PC-3 (cell line): Measurements from ENCODE around the gene ACTR10. TPM values are rescaled to one million over a fixed set of nuclear protein-coding genes. Genes with fewer than 3 reads are reported as not detected.

Experiments used
- ATAC-seq: fragments of 200-7000 bp; cut with Tn5 transposase; 2 replicates; pipeline ENCODE4 v1.9.1; 2020; ENCODE audit warnings: mild to moderate bottlenecking, moderate library complexity
- Bru-seq: library from RNA; stranded (reverse); fragments of 400-500 nt; gene quantifications from one replicate; lab custom pipeline; 2021; lab: Mats Ljungman, UMichigan
- BruChase-seq, 2 experiments: library from RNA; stranded (reverse); fragments of 400-500 nt; gene quantifications; one replicate each; lab custom pipeline; 2021; lab: Mats Ljungman, UMichigan
- BruUV-seq: library from RNA; stranded (reverse); fragments of 400-500 nt; replicated peaks from 2 replicates; lab custom pipeline; 2021; lab: Mats Ljungman, UMichigan
- CTCF ChIA-PET: fragments of 300-600 bp; sonication (Branson Sonifier 250); formaldehyde crosslinking; loops from one replicate; lab custom pipeline; 2022; ENCODE audit warnings: antibody characterized with exemption; lab: Charles Lee
- POLR2A ChIA-PET: fragments of 300-600 bp; sonication (Branson Sonifier 250); formaldehyde crosslinking; loops from one replicate; lab custom pipeline; 2022; ENCODE audit warnings: antibody characterized with exemption; ENCODE audit not compliant: unreplicated experiment; lab: Charles Lee
- DNase-seq: peaks from one replicate; pipeline ENCODE4 v3.0.0-alpha.2; 2015
- H2AFZ ChIP-seq: fragments of 300-600 bp; sonication (generic); 2 replicates; pipeline ENCODE4 v1.6.0; 2016; ENCODE audit warnings: antibody characterized with exemption, low read length
- H3F3A ChIP-seq: fragments of 300-600 bp; sonication (generic); one replicate; pipeline ENCODE4 v1.6.0; 2017; ENCODE audit warnings: antibody characterized with exemption, low read length, control low read depth, mild to moderate bottlenecking; ENCODE audit not compliant: unreplicated experiment
- H3K27ac ChIP-seq: fragments of 300-600 bp; sonication (generic); 2 replicates; pipeline ENCODE4 v1.5.1; 2016; ENCODE audit warnings: mild to moderate bottlenecking, low read length
- H3K27me3 ChIP-seq: fragments of 300-600 bp; sonication (generic); 2 replicates; pipeline ENCODE4 v1.6.1; 2016; ENCODE audit warnings: low read length, mixed read lengths
- H3K36me3 ChIP-seq: fragments of 300-600 bp; sonication (generic); 2 replicates; pipeline ENCODE4 v1.6.1; 2016; ENCODE audit warnings: low read depth, mixed run types, low read length, mixed read lengths
- H3K4me1 ChIP-seq: fragments of 300-600 bp; sonication (generic); 2 replicates; pipeline ENCODE4 v1.5.1; 2016; ENCODE audit warnings: low read length; ENCODE audit not compliant: insufficient read depth
- H3K4me2 ChIP-seq: fragments of 300-600 bp; sonication (generic); 2 replicates; pipeline ENCODE4 v1.6.0; 2016; ENCODE audit warnings: low read length
- H3K4me3 ChIP-seq: fragments of 300-600 bp; sonication (generic); 2 replicates; pipeline ENCODE4 v1.5.1; 2016; ENCODE audit warnings: mild to moderate bottlenecking, low read length, mixed read lengths
- H3K79me2 ChIP-seq: fragments of 300-600 bp; sonication (generic); 2 replicates; pipeline ENCODE4 v1.6.1; 2017; ENCODE audit warnings: low read length, mixed read lengths
- H3K9ac ChIP-seq: fragments of 300-600 bp; sonication (generic); 2 replicates; pipeline ENCODE4 v1.6.0; 2016; ENCODE audit warnings: mild to moderate bottlenecking, low read length
- H3K9me2 ChIP-seq: fragments of 300-600 bp; sonication (generic); replicated peaks from 2 replicates; pipeline ENCODE4 v1.6.1; 2016; ENCODE audit warnings: mixed run types, low read length, mixed read lengths
- H3K9me3 ChIP-seq: fragments of 300-600 bp; sonication (generic); 2 replicates; pipeline ENCODE4 v1.6.1; 2016; ENCODE audit warnings: low read length, mixed read lengths
- H4K20me1 ChIP-seq: fragments of 300-600 bp; sonication (generic); 2 replicates; pipeline ENCODE4 v1.6.1; 2016; ENCODE audit warnings: low read length, mixed read lengths
- EZH2 ChIP-seq: fragments of 300-600 bp; sonication (generic); IDR thresholded peaks from one replicate; pipeline ENCODE4 v1.6.1; 2017; ENCODE audit warnings: antibody characterized with exemption, mild to moderate bottlenecking, low read length; ENCODE audit not compliant: unreplicated experiment
- EZH2phosphoT487 ChIP-seq: fragments of 300-600 bp; sonication (generic); IDR thresholded peaks from 2 replicates; pipeline ENCODE4 v1.6.1; 2018; ENCODE audit warnings: mild to moderate bottlenecking, antibody characterized with exemption, low read length, borderline replicate concordance
- intact Hi-C: fragments of 100-400 bp; cut with micrococcal nuclease; formaldehyde crosslinking; loops from 2 replicates; pipeline ENCODE4 v1.9.0; 2023
- long read RNA-seq: library from polyadenylated mRNA; unstranded; transcript quantifications from one replicate; pipeline ENCODE4 v2.0.0, GENCODE V29; 2021; ENCODE audit not compliant: unreplicated experiment
- total RNA-seq: library from RNA; depleted of rRNA; stranded (reverse); fragments of >200 nt; gene quantifications from 2 replicates; pipeline ENCODE4 v1.2.3, GENCODE V29; 2014; rRNA removed
- TF ChIP-seq, protein P1 (sequence below): fragments of 300-600 bp; sonication (generic); conservative IDR thresholded peaks from 2 replicates; pipeline ENCODE4 v1.5.1; 2017; ENCODE audit warnings: antibody characterized with exemption, low read depth, mild to moderate bottlenecking, low read length

The ACTR10 gene
- 118 and 126 TPM in 2 replicates for total RNA-seq
- Bru-seq, nascent RNA: percentile 86 among the genes with signal in this experiment
- BruChase-seq, experiment 1, labeled RNA remaining after a 6-hour chase: percentile 80 among the genes with signal in this experiment
- BruChase-seq, experiment 2, labeled RNA remaining after a 2-hour chase: percentile 85 among the genes with signal in this experiment
- long read RNA-seq, transcript ACTR10-201 (13 exons, 2,419 nt): major isoform, 222 of 274 reads
- long read RNA-seq, partial matches to known transcripts: 27 of 274 reads
- long read RNA-seq, other reads (novel, unspliced or antisense): 19 of 274 reads

DNA sequence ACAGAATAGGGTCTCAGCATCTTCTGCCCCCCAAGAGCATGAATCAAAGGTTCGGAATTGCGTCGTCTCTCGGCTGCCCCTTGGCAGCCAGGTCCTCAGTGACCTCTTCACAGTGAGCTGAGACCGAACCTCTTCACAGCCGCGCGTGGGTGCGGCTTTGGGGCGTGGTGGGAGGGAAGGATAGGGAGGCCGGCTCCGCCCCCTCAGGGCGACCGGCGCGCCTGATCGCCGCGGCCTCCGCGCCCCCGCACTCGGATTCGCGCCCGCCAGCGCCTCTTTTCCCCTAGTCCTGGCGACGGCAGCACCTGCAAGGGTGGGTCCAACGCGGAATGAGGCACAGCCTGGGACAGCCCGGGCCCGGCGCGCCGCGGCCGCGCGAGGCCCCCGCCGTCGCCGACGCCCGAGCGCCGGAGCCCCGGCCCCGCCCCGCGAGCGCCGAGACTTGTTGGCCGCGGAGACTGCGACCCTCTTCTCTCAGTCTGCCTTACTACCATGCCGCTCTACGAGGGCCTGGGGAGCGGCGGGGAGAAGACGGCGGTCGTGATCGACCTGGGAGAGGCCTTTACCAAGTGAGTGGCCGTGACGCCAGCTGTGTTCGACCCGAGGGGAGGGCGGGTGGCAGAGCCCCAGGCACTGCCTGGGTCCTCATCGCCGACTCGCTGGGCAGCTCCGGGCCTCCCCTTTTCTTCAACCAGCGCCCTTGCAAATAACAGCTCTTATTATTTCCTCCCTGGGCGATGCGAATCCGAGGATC lies at the start of gene ACTR10:
TSS of gene ACTR10 (plus strand) at position 424 of the 754 bp plus-strand sequence. CDS start at position 493, 69 bp downstream.
- Histone ChIP-seq H3K4me1 (peaks cover 15% of the 10 kb centered on the region; the same call in 1 of the 2 replicates), H3K36me3 (peaks cover 10% of the 10 kb centered on the region; the same call in 1 of the 2 replicates), H4K20me1 (no peaks in the 10 kb centered on the region), H3F3A (no peaks in the 10 kb centered on the region), H2AFZ (peak within 1 kb of the TSS; percentile 91), H3K4me2 (peak within 1 kb of the TSS; percentile 87), H3K79me2 (peaks cover 26% of the 10 kb centered on the region), H3K9me2 (no peaks in the 10 kb centered on the region), H3K27ac (peak within 1 kb of the TSS; percentile 55), H3K9me3 (no peaks in the 10 kb centered on the region), H3K9ac (peak within 1 kb of the TSS; percentile 84), H3K4me3 (peak within 1 kb of the TSS; percentile 88), H3K27me3 (peaks cover 10% of the 10 kb centered on the region; the same call in 1 of the 2 replicates)
- TF ChIP-seq EZH2phosphoT487 (no peak), EZH2 (no peak)
- TF ChIP-seq, protein P1, sequence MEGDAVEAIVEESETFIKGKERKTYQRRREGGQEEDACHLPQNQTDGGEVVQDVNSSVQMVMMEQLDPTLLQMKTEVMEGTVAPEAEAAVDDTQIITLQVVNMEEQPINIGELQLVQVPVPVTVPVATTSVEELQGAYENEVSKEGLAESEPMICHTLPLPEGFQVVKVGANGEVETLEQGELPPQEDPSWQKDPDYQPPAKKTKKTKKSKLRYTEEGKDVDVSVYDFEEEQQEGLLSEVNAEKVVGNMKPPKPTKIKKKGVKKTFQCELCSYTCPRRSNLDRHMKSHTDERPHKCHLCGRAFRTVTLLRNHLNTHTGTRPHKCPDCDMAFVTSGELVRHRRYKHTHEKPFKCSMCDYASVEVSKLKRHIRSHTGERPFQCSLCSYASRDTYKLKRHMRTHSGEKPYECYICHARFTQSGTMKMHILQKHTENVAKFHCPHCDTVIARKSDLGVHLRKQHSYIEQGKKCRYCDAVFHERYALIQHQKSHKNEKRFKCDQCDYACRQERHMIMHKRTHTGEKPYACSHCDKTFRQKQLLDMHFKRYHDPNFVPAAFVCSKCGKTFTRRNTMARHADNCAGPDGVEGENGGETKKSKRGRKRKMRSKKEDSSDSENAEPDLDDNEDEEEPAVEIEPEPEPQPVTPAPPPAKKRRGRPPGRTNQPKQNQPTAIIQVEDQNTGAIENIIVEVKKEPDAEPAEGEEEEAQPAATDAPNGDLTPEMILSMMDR: no peak
- intact Hi-C loops: loop anchor here (1.0 to 2.0 kb wide), 4 partner anchors 44 to 99 kb away; partner anchors contain the start of genes ARID4A, ARMH4 and PSMA3
- ATAC-seq: peak; percentile 94
- peak; percentile 99 for DNase-seq
- POLR2A ChIA-PET: interaction anchor here (0.5 to 1.5 kb wide), 3 partner anchors 98 to 157 kb away, joined by 3 to 4 read pairs (median 3); partner anchors contain the start of gene ARID4A
- no TSS peak for BruUV-seq
- CTCF ChIA-PET: no interaction called here

DNA sequence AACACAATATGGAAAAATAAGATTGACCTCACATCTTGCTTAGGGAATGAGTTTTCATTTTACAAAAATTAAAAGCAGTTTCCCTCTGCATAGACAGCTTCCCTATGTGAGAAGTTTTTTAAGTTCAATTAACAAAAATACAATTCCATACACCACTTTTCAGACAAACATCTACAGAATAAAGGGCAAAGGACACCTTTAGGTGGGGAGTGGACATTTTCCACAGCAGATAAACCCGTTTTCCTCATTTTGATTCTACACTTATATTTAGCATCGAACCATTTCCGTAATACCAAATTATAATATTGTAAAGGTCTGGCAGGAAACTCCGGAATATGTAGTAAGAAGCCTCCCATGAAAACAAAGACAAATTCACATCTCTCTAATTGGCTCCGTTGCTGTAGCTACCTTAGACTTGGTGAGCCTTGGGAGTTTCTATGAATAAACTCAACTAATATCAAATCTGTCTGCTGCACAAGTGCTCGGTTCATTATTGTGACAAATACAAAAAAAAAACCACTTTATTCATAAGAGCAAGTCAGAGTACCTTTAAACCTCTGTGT lies 49.6 kb upstream of the ACTR10 start:
- intact Hi-C loops: no loop called here
- Histone ChIP-seq H3K9me3 (no peaks in the 10 kb centered on the region), H3K9ac (no peak overlapping the region), H4K20me1 (no peaks in the 10 kb centered on the region), H3K4me2 (no peak overlapping the region), H3K9me2 (no peaks in the 10 kb centered on the region), H3K36me3 (no peaks in the 10 kb centered on the region), H2AFZ (no peak overlapping the region), H3K4me1 (peaks cover 12% of the 10 kb centered on the region), H3K79me2 (no peaks in the 10 kb centered on the region), H3K27me3 (peaks cover 65% of the 10 kb centered on the region), H3K27ac (no peak overlapping the region), H3K4me3 (no peak overlapping the region), H3F3A (no peaks in the 10 kb centered on the region)
- CTCF ChIA-PET: interaction anchor here (0.7 kb wide), 1 partner anchor 61 kb away, joined by 4 read pairs; no protein-coding TSS in a partner anchor
- DNase-seq (no peak), ATAC-seq (no peak)
- no TSS peak for BruUV-seq
- TF ChIP-seq EZH2 (peak; percentile 78), EZH2phosphoT487 (peak; percentile 8; the same call in 1 of the 2 replicates)
- TF ChIP-seq, protein P1: no peak
- POLR2A ChIA-PET: no interaction called here
